OCI-LY7 (cell line): Measurements from ENCODE around the gene UGT1A9.

Experiments
- CTCF ChIP-seq: fragments of 200-600 bp; sonication (generic); conservative IDR thresholded peaks from 2 replicates; pipeline ENCODE4 v1.5.1; 2014; ENCODE audit warnings: mild to moderate bottlenecking, antibody characterized with exemption, low read length, moderate library complexity, mixed read lengths
- EZH2phosphoT487 ChIP-seq: fragments of 200-600 bp; sonication (generic); IDR thresholded peaks from 2 replicates; pipeline ENCODE4 v1.6.1; 2018; ENCODE audit warnings: low read depth, borderline replicate concordance, mild to moderate bottlenecking, mixed run types, antibody characterized with exemption, low read length, moderate library complexity, mixed read lengths

GRCh38 chr2:233747283-233747544 is 75.5 kb downstream of the UGT1A9 start:
- TF ChIP-seq CTCF: no peak
- TF ChIP-seq EZH2phosphoT487: no peak
